ENCODE results near the gene PJA2. TPM values are rescaled to one million over a fixed set of nuclear protein-coding genes. Genes with fewer than 3 reads are reported as not detected.

PJA2 gene
- total and polyA plus RNA-seq, 2 of the 8 experiments (the other 6 are each of a cell fraction or from before 2014, with no cell fraction given), result 15.3 to 47.7 TPM

DNA sequence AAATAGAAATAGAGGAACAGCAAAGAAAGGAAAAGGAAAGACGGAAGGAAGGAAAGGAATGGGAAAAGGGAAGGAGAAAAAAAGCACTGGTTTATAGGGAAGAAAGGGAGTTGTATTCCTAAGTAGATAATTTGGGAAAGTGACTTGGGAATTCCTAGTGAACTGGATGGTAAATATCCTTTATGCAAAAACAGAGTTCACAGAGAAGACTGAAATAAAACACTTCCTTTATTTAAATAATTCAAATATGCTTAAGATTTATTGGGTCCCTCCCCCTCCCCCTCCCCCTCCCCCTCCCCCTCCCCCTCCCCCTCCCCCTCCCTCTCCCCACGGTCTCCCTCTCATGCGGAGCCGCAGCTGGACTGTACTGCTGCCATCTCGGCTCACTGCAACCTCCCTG, 69.4 kb downstream of the PJA2 start:
- Histone ChIP-seq H4K91ac (replicated peaks; ENCODE audit: insufficient read length, low read length) (no peak overlapping the region), H4K5ac (ENCODE audit: insufficient read length, low read depth, low read length) (no peak overlapping the region), H3K14ac (ENCODE audit: insufficient read length) (no peak overlapping the region), H3K4me2 (ENCODE audit: insufficient read depth in 1 of 2, low read depth in 2 of 2, low read length in 2 of 2) (no peak overlapping the region), H3K36me3 (ENCODE audit: control insufficient read depth in 2 of 4, insufficient read depth in 4 of 4, low read length in 3 of 4) (peaks cover 0 to 21% (median 7%) of the 10 kb centered on the region in 4 experiments; a peak in 4 of 8 replicates), H2BK5ac (ENCODE audit: low read depth, low read length) (no peak overlapping the region), H2BK120ac (replicated peaks; ENCODE audit: low read depth, low read length) (no peak overlapping the region), H3K56ac (replicated peaks; ENCODE audit: insufficient read length, low read depth, low read length) (peak overlapping the region; percentile 30), H4K8ac (ENCODE audit: extremely low read depth, insufficient read depth, low read length) (no peak overlapping the region), H3K9me3 (ENCODE audit: insufficient read depth in 2 of 2, low read depth in 1 of 2, low read length in 1 of 2) (no peaks in the 10 kb centered on the region), H3K27me3 (replicated peaks in 1 of 4; ENCODE audit: control insufficient read depth in 3 of 4, extremely low read depth in 1 of 4, insufficient read depth in 3 of 4, low read length in 3 of 4) (no peaks in the 10 kb centered on the region), H2AK5ac (ENCODE audit: low read depth, low read length) (no peak overlapping the region), H3K79me1 (ENCODE audit: low read depth, low read length) (no peaks in the 10 kb centered on the region), H2BK20ac (ENCODE audit: low read length) (no peak overlapping the region), H3K79me2 (ENCODE audit: control insufficient read depth in 1 of 2, insufficient read depth in 2 of 2, low read length in 2 of 2) (no peaks in the 10 kb centered on the region), H3K23ac (ENCODE audit: insufficient read length) (no peak overlapping the region), H3K4ac (replicated peaks; ENCODE audit: insufficient read length, low read depth, low read length) (no peak overlapping the region), H4K20me1 (replicated peaks in 1 of 2; ENCODE audit: control insufficient read depth in 1 of 2, insufficient read depth in 2 of 2, low read length in 2 of 2) (no peaks in the 10 kb centered on the region), H3K9ac (replicated peaks in 1 of 4; ENCODE audit: extremely low read depth in 1 of 4, low read depth in 3 of 4, low read length in 3 of 4) (no peak overlapping the region), H3K4me1 (replicated peaks in 1 of 4; ENCODE audit: control insufficient read depth in 3 of 4, insufficient read depth in 4 of 4, low read length in 3 of 4) (no peaks in the 10 kb centered on the region), H3K4me3 (ENCODE audit: extremely low read depth in 1 of 4, insufficient read depth in 2 of 4, low read depth in 3 of 4, low read length in 4 of 4) (no peak overlapping the region), H2BK15ac (ENCODE audit: low read length) (no peak overlapping the region), H3K23me2 (ENCODE audit: low read depth, low read length) (no peaks in the 10 kb centered on the region), H2BK12ac (ENCODE audit: low read depth, low read length) (no peak overlapping the region), H3K27ac (ENCODE audit: low read depth, low read length) (no peak overlapping the region), H2AFZ (ENCODE audit: low read length) (no peak overlapping the region), H3K18ac (ENCODE audit: extremely low read depth, low read length) (no peak overlapping the region)
- WGBS, 2 experiments (ENCODE audit: extremely low coverage in 1 of 2, insufficient coverage in 1 of 2, insufficient read length in 1 of 2, insufficient replicate concordance in 2 of 2, low coverage in 1 of 2, low lambda C conversion rate in 2 of 2, missing lambda C conversion rate in 1 of 2), result 63% methylated on average over 5 of the region's 5 CpGs; no CpG with 5 or more reads in 1 of the 2 experiments
- TF ChIP-seq SIX5 (IDR thresholded peaks at IDR 0.05; ENCODE audit: low read depth, low read length) (no peak), HDAC6 (IDR thresholded peaks at IDR 0.05; ENCODE audit: low read depth, low read length) (no peak), CREB1 (IDR thresholded peaks at IDR 0.05) (no peak), TAF1 (IDR thresholded peaks at IDR 0.05; ENCODE audit: low read depth, low read length) (no peak), BACH1 (IDR thresholded peaks at IDR 0.05; ENCODE audit: low read length) (no peak), POLR2AphosphoS5 (IDR thresholded peaks at IDR 0.05; ENCODE audit: low read depth, low read length) (no peak)
- TF ChIP-seq, protein P1, sequence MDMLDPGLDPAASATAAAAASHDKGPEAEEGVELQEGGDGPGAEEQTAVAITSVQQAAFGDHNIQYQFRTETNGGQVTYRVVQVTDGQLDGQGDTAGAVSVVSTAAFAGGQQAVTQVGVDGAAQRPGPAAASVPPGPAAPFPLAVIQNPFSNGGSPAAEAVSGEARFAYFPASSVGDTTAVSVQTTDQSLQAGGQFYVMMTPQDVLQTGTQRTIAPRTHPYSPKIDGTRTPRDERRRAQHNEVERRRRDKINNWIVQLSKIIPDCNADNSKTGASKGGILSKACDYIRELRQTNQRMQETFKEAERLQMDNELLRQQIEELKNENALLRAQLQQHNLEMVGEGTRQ (IDR thresholded peaks at IDR 0.05; ENCODE audit: low read length), result no peak
- ChIA-PET POLR2A (ENCODE audit: partially characterized antibody) (no interaction called here), CTCF (ENCODE audit: partially characterized antibody) (no interaction called here)
- DNase-seq (ENCODE audit: low read depth in 1 of 2, low spot score in 2 of 2) (no peak), FAIRE-seq (no peak)

Data from H1 (cell line).